Panc1 (cell line): ENCODE results near the gene ERMAP. TPM values are rescaled to one million over a fixed set of nuclear protein-coding genes. Genes with fewer than 3 reads are reported as not detected.

ENCODE experiments used
- ATAC-seq: fragments of 200-7000 bp; cut with Tn5 transposase; 2 replicates; pipeline ENCODE4 v1.9.1; 2020; ENCODE audit warnings: mild to moderate bottlenecking, moderate library complexity
- BruUV-seq: library from RNA; stranded (reverse); fragments of 400-500 nt; replicated peaks from 2 replicates; lab custom pipeline; 2021; lab: Mats Ljungman, UMichigan
- CTCF ChIA-PET: fragments of 300-600 bp; sonication (Branson Sonifier 250); formaldehyde crosslinking; loops from one replicate; lab custom pipeline; 2022; ENCODE audit warnings: antibody characterized with exemption; lab: Charles Lee
- POLR2A ChIA-PET: fragments of 300-600 bp; sonication (Branson Sonifier 250); formaldehyde crosslinking; loops from one replicate; lab custom pipeline; 2022; ENCODE audit warnings: antibody characterized with exemption; lab: Charles Lee
- DNase-seq: peaks from one replicate; pipeline ENCODE4 v3.0.0-alpha.2; 2010; ENCODE audit warnings: low read depth, low spot score
- H3K27ac ChIP-seq: 2 replicates; pipeline ENCODE4 v1.5.1; 2011; ENCODE audit warnings: mild to moderate bottlenecking, low read length, inconsistent platforms
- H3K27me3 ChIP-seq: fragments of 200-500 bp; sonication (Bioruptor generic); 2 replicates; pipeline ENCODE4 v1.6.0; 2014; ENCODE audit warnings: low read length, inconsistent platforms; ENCODE audit not compliant: control insufficient read depth, insufficient read depth
- H3K36me3 ChIP-seq: fragments of 200-500 bp; sonication (Bioruptor generic); 2 replicates; pipeline ENCODE4 v1.5.1; 2014; ENCODE audit warnings: inconsistent platforms, mild to moderate bottlenecking, low read length, moderate library complexity; ENCODE audit not compliant: control insufficient read depth, insufficient read depth
- H3K4me1 ChIP-seq: 2 replicates; pipeline ENCODE4 v1.5.1; 2011; ENCODE audit warnings: inconsistent platforms, mild to moderate bottlenecking, low read length, moderate library complexity; ENCODE audit not compliant: control insufficient read depth, insufficient read depth
- H3K4me3 ChIP-seq, 2 experiments: 2 replicates each; pipeline ENCODE4 v1.5.1; 2011 to 2012; ENCODE audit warnings: low read depth in 2 of 2, low read length in 2 of 2, mild to moderate bottlenecking in 2 of 2, inconsistent platforms in 1 of 2, moderate library complexity in 1 of 2
- H3K9me3 ChIP-seq: fragments of 200-500 bp; sonication (Bioruptor generic); 2 replicates; pipeline ENCODE4 v1.5.1; 2014; ENCODE audit warnings: low read depth, mild to moderate bottlenecking, inconsistent platforms, low read length, moderate library complexity; ENCODE audit not compliant: control insufficient read depth, insufficient read depth
- POLR2AphosphoS5 ChIP-seq: IDR thresholded peaks from 2 replicates; pipeline ENCODE4 v1.6.1; 2012; ENCODE audit warnings: mild to moderate bottlenecking, low read depth, low read length, moderate library complexity
- REST ChIP-seq, 2 experiments: IDR thresholded peaks; 2 replicates each; pipeline ENCODE4 v1.6.1; 2011 to 2012; ENCODE audit warnings: low read depth in 2 of 2, control low read depth in 1 of 2, low read length in 1 of 2, mild to moderate bottlenecking in 1 of 2, moderate library complexity in 1 of 2; ENCODE audit not compliant: insufficient read depth in 1 of 2
- SIN3A ChIP-seq: IDR thresholded peaks from 2 replicates; pipeline ENCODE4 v1.6.1; 2012; ENCODE audit warnings: low read depth, mild to moderate bottlenecking, low read length, moderate library complexity, borderline replicate concordance; ENCODE audit not compliant: insufficient read depth
- TCF7L2 ChIP-seq: IDR thresholded peaks from 2 replicates; pipeline ENCODE4 v1.6.1; 2011; ENCODE audit warnings: mild to moderate bottlenecking, low read depth, low read length, inconsistent platforms
- in situ Hi-C: cut with HindIII; loops from 2 replicates; pipeline ENCODE4 v1.10.0; 2016; ENCODE audit warnings: low sequenced_read_pairs, low pct_unique_long_range_greater_than_20kb
- intact Hi-C: fragments of 100-400 bp; cut with micrococcal nuclease; formaldehyde crosslinking; loops from one replicate; pipeline ENCODE4 v1.10.0; 2022; ENCODE audit not compliant: unreplicated experiment
- total RNA-seq: library from RNA; stranded (reverse); gene quantifications from one replicate; pipeline ENCODE4 v1.2.1, GENCODE V29; 2021; ENCODE audit not compliant: unreplicated experiment
- TF ChIP-seq, protein P1 (sequence below): fragments of 450-650 bp; IDR thresholded peaks from 2 replicates; pipeline ENCODE4 v1.5.1; 2017; ENCODE audit warnings: mild to moderate bottlenecking

Gene ERMAP
- total RNA-seq, 1 experiment from 2014 or later, result 15.3 TPM

DNA sequence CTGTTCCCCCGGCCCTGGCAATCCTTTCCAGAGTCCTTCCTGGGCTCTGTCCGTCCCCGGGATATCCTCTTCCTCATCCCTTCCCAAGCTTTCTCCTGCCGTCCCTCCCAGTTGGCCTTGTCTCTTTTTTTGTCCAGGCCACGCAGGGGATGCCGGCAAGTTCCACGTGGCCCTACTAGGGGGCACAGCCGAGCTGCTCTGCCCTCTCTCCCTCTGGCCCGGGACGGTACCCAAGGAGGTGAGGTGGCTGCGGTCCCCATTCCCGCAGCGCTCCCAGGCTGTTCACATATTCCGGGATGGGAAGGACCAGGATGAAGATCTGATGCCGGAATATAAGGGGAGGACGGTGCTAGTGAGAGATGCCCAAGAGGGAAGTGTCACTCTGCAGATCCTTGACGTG lies 13.7 kb downstream of the ERMAP start:
- intact Hi-C loops (no loop called here), in situ Hi-C loops (no loop called here)
- H3K9me3 ChIP-seq, result no peaks in the 10 kb centered on the region
- no peak overlapping the region for H3K4me3 ChIP-seq
- no peaks in the 10 kb centered on the region for H3K27me3 ChIP-seq
- no peak for DNase-seq
- no peak; the same call in 1 of the 2 replicates for ATAC-seq
- no peak overlapping the region for H3K27ac ChIP-seq
- H3K36me3 ChIP-seq, result no peaks in the 10 kb centered on the region
- H3K4me1 ChIP-seq, result no peaks in the 10 kb centered on the region
- CTCF ChIA-PET, result no interaction called here
- BruUV-seq, result no TSS peak
- POLR2A ChIA-PET, result no interaction called here
- TF ChIP-seq SIN3A (no peak), TCF7L2 (no peak), REST (IDR thresholded peaks at IDR 0.05; ENCODE audit: insufficient read depth in 1 of 2, low read depth in 2 of 2, low read length in 1 of 2) (no peak), POLR2AphosphoS5 (no peak)
- TF ChIP-seq, protein P1, sequence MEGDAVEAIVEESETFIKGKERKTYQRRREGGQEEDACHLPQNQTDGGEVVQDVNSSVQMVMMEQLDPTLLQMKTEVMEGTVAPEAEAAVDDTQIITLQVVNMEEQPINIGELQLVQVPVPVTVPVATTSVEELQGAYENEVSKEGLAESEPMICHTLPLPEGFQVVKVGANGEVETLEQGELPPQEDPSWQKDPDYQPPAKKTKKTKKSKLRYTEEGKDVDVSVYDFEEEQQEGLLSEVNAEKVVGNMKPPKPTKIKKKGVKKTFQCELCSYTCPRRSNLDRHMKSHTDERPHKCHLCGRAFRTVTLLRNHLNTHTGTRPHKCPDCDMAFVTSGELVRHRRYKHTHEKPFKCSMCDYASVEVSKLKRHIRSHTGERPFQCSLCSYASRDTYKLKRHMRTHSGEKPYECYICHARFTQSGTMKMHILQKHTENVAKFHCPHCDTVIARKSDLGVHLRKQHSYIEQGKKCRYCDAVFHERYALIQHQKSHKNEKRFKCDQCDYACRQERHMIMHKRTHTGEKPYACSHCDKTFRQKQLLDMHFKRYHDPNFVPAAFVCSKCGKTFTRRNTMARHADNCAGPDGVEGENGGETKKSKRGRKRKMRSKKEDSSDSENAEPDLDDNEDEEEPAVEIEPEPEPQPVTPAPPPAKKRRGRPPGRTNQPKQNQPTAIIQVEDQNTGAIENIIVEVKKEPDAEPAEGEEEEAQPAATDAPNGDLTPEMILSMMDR, result no peak

GRCh38 chr1:42831273-42831672 lies 14.4 kb downstream of the ERMAP start:
- CTCF ChIA-PET, result no interaction called here
- no peak for DNase-seq
- Histone ChIP-seq H3K36me3 (no peaks in the 10 kb centered on the region), H3K4me1 (no peaks in the 10 kb centered on the region), H3K4me3 (no peak overlapping the region), H3K27ac (no peak overlapping the region), H3K9me3 (no peaks in the 10 kb centered on the region), H3K27me3 (no peaks in the 10 kb centered on the region)
- TF ChIP-seq REST (IDR thresholded peaks at IDR 0.05; ENCODE audit: insufficient read depth in 1 of 2, low read depth in 2 of 2, low read length in 1 of 2), result no peak
- TF ChIP-seq, protein P1, result no peak
- no peak for TF ChIP-seq SIN3A
- no peak for TF ChIP-seq POLR2AphosphoS5
- TF ChIP-seq TCF7L2, result no peak
- BruUV-seq, result no TSS peak
- POLR2A ChIA-PET, result no interaction called here
- intact Hi-C loops (no loop called here), in situ Hi-C loops (no loop called here)
- no peak for ATAC-seq
